Keratinocyte (primary cell): ENCODE measurements around the gene PSD2.

Experiments used
- CTCF ChIP-seq, 3 experiments: IDR thresholded peaks in 1 of 3; conservative IDR thresholded peaks in 1 of 3; optimal IDR thresholded peaks in 1 of 3; 2 replicates in 2 of 3; 3 replicates in 1 of 3; pipeline versions ENCODE3 to v1.5.1; 2011; ENCODE audit warnings: low read length in 3 of 3, mild to moderate bottlenecking in 3 of 3, moderate library complexity in 2 of 3, control low read depth in 1 of 3, inconsistent platforms in 1 of 3; ENCODE audit not compliant: insufficient read depth in 2 of 3; ENCODE audit errors: extremely low read depth in 1 of 3
- EZH2 ChIP-seq: IDR thresholded peaks from one replicate; pipeline ENCODE4 v1.6.1; 2012; ENCODE audit warnings: inconsistent platforms, mild to moderate bottlenecking, low read length, moderate library complexity

DNA sequence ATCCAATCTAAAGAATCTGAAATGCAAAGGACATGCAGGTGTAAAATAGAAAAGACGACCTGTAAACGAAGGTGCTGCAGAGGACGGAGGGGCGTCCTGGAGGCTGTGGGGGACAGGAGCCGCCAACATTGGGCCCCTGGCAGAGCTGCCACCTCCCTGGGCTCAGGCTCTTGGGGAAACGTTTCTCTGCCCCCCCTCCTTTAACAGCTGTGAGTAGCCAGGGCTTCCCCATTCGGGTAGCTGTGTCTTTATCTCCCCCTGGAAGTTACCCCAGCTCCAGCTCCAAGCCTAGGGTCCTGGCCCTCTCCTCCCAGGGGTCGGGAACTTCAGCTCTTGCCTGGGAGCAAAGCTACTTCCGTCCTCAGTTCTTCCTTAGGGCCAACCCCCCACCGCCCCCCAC, 51.5 kb downstream of the PSD2 start:
- TF ChIP-seq EZH2: no peak
- TF ChIP-seq CTCF (optimal IDR thresholded peaks at IDR 0.05 in 1 of 3, IDR thresholded peaks at IDR 0.05 in 1 of 3, conservative IDR thresholded peaks at IDR 0.05 in 1 of 3; ENCODE audit: extremely low read depth in 1 of 3, insufficient read depth in 2 of 3, low read length in 3 of 3): no peak
